HG03159 (cell line): ENCODE results near the gene FRG1.
"Not testable (repeated sequence)": the region's sequence is repeated elsewhere in the genome, so short reads cannot be mapped to it uniquely, and the experiment has no call there.

Experiments
- ATAC-seq: cut with Tn5 transposase; IDR thresholded peaks from one replicate; pipeline ENCODE4 v1.9.1; 2021; ENCODE audit warnings: mild to moderate bottlenecking, moderate library complexity; ENCODE audit not compliant: unreplicated experiment

Gene FRG1

GRCh38 chr4:189940178-189941004 is at the start of gene FRG1:
Gene FRG1, plus strand, starts transcription at chr4:189940872. Its CDS starts 138 bp downstream, at chr4:189941010.
- peak; percentile 100 for ATAC-seq

- no peak for ATAC-seq
Observed at GRCh38 chr4:189897667-189898066, 43.0 kb upstream of the FRG1 start.

DNA sequence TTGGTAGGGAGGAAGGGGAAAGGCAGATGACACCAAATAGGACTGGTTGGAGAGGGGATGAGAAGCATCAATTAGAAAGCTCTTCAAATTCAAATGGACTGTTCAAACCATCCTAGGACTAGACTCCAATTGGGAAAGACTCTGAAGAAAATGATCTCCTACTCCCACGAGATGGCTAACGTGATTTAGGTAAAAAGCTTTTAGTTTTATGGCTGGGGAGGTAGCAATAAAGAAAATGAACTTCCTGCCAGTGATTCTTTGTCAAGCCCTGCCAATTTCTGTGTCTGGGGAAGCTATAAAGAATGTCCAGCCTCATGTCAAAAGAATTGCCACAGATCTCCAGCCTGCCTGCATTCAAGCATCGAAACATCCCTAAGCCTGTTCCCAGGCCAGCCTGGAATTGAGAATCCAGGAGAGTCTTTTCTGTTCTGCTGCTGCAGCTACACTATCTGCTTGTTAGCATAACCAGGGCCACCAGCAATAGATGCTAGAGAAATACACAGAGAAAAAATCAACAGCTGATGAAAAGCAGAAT is 41.1 kb upstream of the FRG1 start:
- not testable (repeated sequence) for ATAC-seq

GRCh38 chr4:189904420-189905027 is 36.1 kb upstream of the FRG1 start:
- peak; percentile 77 for ATAC-seq

DNA sequence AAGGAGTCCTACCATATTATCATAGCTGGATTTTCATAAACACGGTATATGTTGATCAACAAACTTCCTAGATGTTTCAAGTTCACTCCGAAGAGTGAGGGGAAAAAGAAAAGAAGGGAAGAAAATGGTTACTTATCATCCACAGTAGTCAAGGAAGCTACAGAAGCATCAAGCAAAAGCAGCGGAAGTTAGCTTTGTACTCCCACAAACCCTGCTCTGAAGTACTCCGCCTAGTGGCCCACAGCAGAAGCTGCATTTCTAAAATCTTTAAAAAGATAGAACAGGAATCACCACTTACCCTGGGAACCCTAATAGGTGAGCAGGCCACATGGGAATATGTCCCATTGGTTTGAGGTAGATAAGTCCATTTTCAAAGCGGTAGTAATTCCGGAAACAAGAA is 28.5 kb upstream of the FRG1 start:
- no peak for ATAC-seq

GRCh38 chr4:189917161-189917891 is 23.3 kb upstream of the FRG1 start:
- no peak for ATAC-seq

DNA sequence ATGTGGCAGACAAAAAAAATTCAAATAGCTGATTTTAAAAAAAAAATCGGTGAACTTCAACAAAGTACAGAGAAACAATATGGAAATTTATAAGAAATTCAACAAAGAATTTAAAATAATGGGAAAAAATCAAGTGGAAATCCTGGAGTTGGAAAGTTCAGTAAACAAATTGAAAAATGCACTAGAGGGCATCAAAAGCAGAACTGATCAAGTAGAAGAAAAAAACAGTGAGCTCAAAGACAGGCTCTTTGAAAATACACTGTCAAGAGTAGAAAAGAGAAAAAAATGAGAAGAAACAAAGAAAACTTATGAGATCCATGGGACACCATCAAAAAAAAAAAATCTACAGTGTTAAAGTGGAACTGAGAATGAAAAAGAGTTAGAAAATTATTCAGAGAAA is 19.6 kb upstream of the FRG1 start:
- no peak for ATAC-seq

DNA sequence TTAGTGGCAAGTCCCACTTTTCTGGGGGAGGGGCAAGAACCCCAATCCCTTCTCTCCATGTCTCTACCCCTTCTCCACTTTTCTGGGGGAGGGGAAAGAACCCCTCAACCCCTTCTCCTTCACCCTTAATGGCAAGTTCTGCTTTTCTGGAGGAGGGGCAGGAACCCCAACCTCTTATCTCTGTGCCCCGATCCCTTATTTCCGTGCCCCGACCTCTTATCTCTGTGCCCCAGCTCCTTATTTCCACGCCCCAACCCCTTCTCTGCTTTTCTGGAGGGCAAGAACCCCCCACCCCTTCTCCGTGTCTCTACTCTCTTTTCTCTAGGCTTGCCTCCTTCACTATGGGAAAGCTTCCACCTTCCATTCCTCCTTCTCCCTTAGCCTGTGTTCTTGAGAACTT is 13.9 kb upstream of the FRG1 start:
- ATAC-seq = not testable (repeated sequence)

DNA sequence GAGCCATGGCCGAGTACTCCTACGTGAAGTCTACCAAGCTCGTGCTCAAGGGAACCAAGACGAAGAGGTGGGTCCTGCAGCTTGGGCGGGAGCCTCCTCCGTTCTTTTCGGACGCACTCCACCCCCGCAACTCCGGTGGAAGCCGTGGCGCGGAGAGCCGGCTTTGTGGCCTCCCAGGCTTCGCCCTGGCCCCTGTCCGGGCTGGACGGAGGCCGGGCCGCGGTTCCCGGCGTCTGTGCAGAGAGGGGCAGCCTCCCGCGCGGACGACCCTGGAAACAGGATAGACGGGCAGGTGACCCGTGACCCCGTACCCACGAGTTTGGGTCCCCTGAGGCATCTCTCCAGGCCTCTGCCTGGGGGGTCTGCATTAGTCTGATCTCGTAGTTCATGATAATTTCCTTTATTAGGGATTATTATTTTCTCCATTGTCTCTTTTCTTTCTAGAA is 356 bp downstream of the FRG1 start:
- ATAC-seq = no peak

DNA sequence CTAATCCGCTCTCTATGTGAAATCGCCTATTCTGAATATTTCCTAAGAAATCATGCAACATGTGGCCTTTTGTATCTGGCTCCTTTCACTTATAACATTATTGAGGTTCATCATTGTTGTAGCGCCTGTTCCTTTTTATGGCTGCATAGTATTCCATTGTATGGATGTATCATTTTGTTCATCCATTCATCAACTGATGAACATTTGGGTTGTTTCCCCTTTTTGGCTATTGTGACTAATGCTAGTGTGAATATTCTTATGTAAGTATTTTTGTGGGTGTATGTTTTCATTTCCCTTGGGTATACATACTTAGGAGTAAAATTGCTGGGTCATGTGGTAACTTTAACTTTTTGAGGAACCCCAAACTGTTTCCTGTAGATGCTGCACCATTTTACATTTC is 1.7 kb downstream of the FRG1 start:
- ATAC-seq = not testable (repeated sequence)

- not testable (repeated sequence) for ATAC-seq
Observed at GRCh38 chr4:189944077-189944476, 3.4 kb downstream of the FRG1 start.

GRCh38 chr4:189946906-189947305 is 6.2 kb downstream of the FRG1 start:
- ATAC-seq = not testable (repeated sequence)

- not testable (repeated sequence) for ATAC-seq
Observed at GRCh38 chr4:189948486-189948885, 7.8 kb downstream of the FRG1 start.

- not testable (repeated sequence) for ATAC-seq
Observed at GRCh38 chr4:189969291-189969690, 28.6 kb downstream of the FRG1 start.

DNA sequence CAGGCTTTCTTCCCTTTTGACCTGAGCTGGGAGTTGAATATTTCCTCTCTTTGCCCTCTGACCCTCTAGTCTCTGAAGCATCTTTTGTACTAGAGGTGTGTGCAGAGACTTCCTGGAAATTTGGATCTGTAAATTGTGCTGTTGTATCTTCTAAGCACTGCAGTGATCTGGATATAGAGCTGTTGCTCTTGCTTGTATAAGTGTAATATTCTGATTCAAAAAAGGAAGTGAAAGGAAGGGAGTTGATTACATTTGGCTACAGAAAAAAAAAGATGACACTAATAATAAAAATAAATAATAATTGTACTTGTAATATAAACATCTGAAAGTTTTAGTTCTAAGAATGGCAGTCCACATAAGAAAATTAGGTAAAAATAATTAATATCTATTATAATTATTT is 33.0 kb downstream of the FRG1 start:
- no peak for ATAC-seq

- no peak for ATAC-seq
Observed at GRCh38 chr4:189974056-189974455, 33.4 kb downstream of the FRG1 start.

DNA sequence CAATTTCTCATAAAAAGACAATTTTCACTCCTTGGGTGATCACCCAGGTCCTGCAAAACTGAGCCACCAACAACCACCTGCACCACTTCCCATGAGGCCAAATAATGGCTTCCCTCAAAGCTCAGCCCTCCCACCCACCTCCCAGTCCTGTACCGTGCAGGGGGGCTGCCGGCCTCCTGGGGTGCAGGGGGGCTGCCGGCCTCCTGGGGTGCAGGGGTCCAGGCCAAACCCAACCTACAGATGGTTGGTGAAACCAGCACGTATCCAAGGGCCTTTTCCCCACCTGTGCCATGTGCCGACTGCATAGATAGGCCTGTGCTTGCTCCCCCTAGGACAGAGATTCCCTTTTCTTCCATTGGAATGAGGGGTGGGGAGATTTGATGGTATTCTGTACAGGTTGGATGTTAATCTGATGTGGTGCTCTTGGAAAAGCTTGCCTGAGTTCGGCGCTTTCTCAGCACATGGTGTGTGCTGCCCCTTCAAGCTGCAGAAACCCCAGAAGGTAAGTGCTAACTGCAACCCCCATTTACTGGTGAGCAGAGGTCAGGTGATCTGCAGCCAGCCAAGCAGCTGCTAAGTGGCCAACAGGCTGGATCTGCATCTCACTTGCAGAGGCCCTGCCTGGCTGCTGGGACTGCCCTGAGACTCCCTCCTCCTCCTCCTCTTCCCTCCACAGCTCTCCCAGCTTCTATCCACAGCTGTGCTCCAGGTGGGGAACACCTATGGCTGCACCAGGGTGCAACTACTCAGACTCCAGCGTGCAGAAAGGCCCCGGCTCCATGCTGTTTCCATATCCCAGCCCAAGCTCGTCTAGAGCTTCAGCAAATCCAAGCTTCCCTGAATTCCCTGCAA is 38.8 kb downstream of the FRG1 start:
- no peak for ATAC-seq

DNA sequence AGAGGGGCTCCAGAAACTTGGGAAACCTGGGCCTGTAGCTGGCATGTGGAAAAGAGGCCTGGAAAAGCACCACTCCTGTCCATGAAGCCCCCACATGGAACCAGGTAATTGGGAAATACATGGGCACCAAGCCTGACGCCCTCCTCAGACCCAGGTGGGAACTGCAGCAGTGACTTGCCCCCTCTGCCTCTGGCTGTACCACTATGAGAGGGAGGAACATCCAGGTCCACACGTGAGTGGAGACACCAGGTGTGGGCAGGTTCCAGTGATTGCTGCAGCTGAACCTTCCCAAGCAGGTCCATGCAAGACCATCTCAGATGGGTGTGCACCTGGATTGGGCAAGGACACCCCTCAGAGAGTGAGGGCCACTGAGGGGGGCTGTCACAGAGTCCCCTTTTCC is 39.6 kb downstream of the FRG1 start:
- ATAC-seq = not testable (repeated sequence)

- no peak for ATAC-seq
Observed at GRCh38 chr4:189981970-189982369, 41.3 kb downstream of the FRG1 start.

GRCh38 chr4:189983916-189984526 is 43.3 kb downstream of the FRG1 start:
- ATAC-seq = not testable (repeated sequence)
